Neuronal stem cell (in vitro differentiated cells): ENCODE measurements around the gene GRPEL2.

ENCODE experiments used
- DNase-seq: peaks from one replicate; pipeline ENCODE4 v3.0.0-alpha.2; 2013; ENCODE audit warnings: low spot score
- H2AFZ ChIP-seq: one replicate; pipeline ENCODE4 v1.6.1; 2013; ENCODE audit warnings: mild to moderate bottlenecking, low read length, inconsistent platforms
- H2AK5ac ChIP-seq: 2 replicates; pipeline ENCODE4 v1.6.1; 2013; ENCODE audit warnings: low read depth, mild to moderate bottlenecking, inconsistent platforms, low read length, moderate library complexity, mixed read lengths
- H2BK120ac ChIP-seq: 2 replicates; pipeline ENCODE4 v1.6.1; 2013; ENCODE audit warnings: low read depth, mild to moderate bottlenecking, inconsistent platforms, low read length, moderate library complexity, mixed read lengths
- H2BK12ac ChIP-seq: one replicate; pipeline ENCODE4 v1.6.1; 2013; ENCODE audit warnings: low read length, inconsistent platforms
- H2BK15ac ChIP-seq: 2 replicates; pipeline ENCODE4 v1.6.1; 2013; ENCODE audit warnings: mild to moderate bottlenecking, low read length, inconsistent platforms, mixed read lengths
- H2BK5ac ChIP-seq: one replicate; pipeline ENCODE4 v1.6.1; 2013; ENCODE audit warnings: inconsistent platforms, mild to moderate bottlenecking, low read length, moderate library complexity
- H3K14ac ChIP-seq: one replicate; pipeline ENCODE4 v1.6.1; 2013; ENCODE audit warnings: low read length, inconsistent platforms
- H3K18ac ChIP-seq: 2 replicates; pipeline ENCODE4 v1.6.1; 2013; ENCODE audit warnings: low read length, inconsistent platforms
- H3K23ac ChIP-seq: 2 replicates; pipeline ENCODE4 v1.6.1; 2013; ENCODE audit warnings: low read depth, mild to moderate bottlenecking, mixed read lengths, low read length, inconsistent platforms; ENCODE audit not compliant: poor library complexity
- H3K27ac ChIP-seq: replicated peaks from 3 replicates; pipeline ENCODE4 v1.5.1; 2013; ENCODE audit warnings: low read length, inconsistent platforms
- H3K27me3 ChIP-seq, 3 experiments: 2 replicates each; pipeline ENCODE4 v1.6.1; 2013; ENCODE audit warnings: low read length in 3 of 3, mild to moderate bottlenecking in 2 of 3, inconsistent platforms in 1 of 3, low read depth in 1 of 3, mixed read lengths in 1 of 3, moderate library complexity in 1 of 3; ENCODE audit not compliant: control insufficient read depth in 3 of 3, insufficient read depth in 3 of 3
- H3K36me3 ChIP-seq, 2 donors: replicated peaks in 1 of 2; 2 replicates each; pipeline ENCODE4 v1.6.1; 2013; ENCODE audit warnings: low read length in 2 of 2; ENCODE audit not compliant: control insufficient read depth in 2 of 2, insufficient read depth in 2 of 2
- H3K4ac ChIP-seq: 2 replicates; pipeline ENCODE4 v1.6.1; 2013; ENCODE audit warnings: inconsistent platforms, mild to moderate bottlenecking, low read length, moderate library complexity
- H3K4me1 ChIP-seq, 2 donors: 1 replicate in 1 of 2; 2 replicates in 1 of 2; pipeline ENCODE4 v1.6.1; 2013; ENCODE audit warnings: low read length in 2 of 2, low read depth in 1 of 2; ENCODE audit not compliant: control insufficient read depth in 2 of 2, insufficient read depth in 1 of 2
- H3K4me2 ChIP-seq: one replicate; pipeline ENCODE4 v1.6.1; 2013; ENCODE audit warnings: mild to moderate bottlenecking, low read length, inconsistent platforms; ENCODE audit not compliant: insufficient read depth, poor library complexity, severe bottlenecking
- H3K4me3 ChIP-seq, 2 donors: 2 replicates each; pipeline ENCODE4 v1.5.1; 2013; ENCODE audit warnings: low read length in 2 of 2, mild to moderate bottlenecking in 2 of 2, inconsistent platforms in 1 of 2, moderate library complexity in 1 of 2
- H3K79me1 ChIP-seq: one replicate; pipeline ENCODE4 v1.6.1; 2013; ENCODE audit warnings: low read depth, mild to moderate bottlenecking, inconsistent platforms, low read length, moderate library complexity
- H3K9ac ChIP-seq: one replicate; pipeline ENCODE4 v1.6.1; 2013; ENCODE audit warnings: mild to moderate bottlenecking, low read depth, low read length, inconsistent platforms; ENCODE audit not compliant: poor library complexity
- H3K9me3 ChIP-seq, 2 donors: replicated peaks in 1 of 2; 2 replicates each; pipeline versions ENCODE3 to v1.6.1; 2013; ENCODE audit warnings: low read length in 2 of 2, mild to moderate bottlenecking in 2 of 2, inconsistent platforms in 1 of 2, low read depth in 1 of 2, mixed read lengths in 1 of 2, moderate library complexity in 1 of 2; ENCODE audit not compliant: control insufficient read depth in 2 of 2, insufficient read depth in 1 of 2
- H4K8ac ChIP-seq: one replicate; pipeline ENCODE4 v1.6.1; 2013; ENCODE audit warnings: low read depth, mild to moderate bottlenecking, inconsistent platforms, low read length, moderate library complexity
- H4K91ac ChIP-seq: one replicate; pipeline ENCODE4 v1.6.1; 2013; ENCODE audit warnings: low read length, low read depth, mild to moderate bottlenecking, inconsistent platforms; ENCODE audit not compliant: poor library complexity
- WGBS, 2 donors: extraction: QIAGEN DNeasy Blood & Tissue Kit; methylation state at CpG; one replicate each; pipeline ENCODE4 v1.1.7; 2013; ENCODE audit warnings: missing lambda C conversion rate in 2 of 2, mixed read lengths in 1 of 2; ENCODE audit not compliant: insufficient read length in 2 of 2, insufficient replicate concordance in 1 of 2; ENCODE audit errors: extremely low coverage in 2 of 2; 5-methylcytosine and 5-hydroxymethylcytosine counted together

The GRPEL2 gene

GRCh38 chr5:149379177-149379761 is 34.0 kb downstream of the GRPEL2 start, which contains the start of gene IL17B:
TSS of gene IL17B (minus strand) at chr5:149379292. CDS start at chr5:149379225, 67 bp downstream.
- peak within 1 kb of the TSS; percentile 12 for H2BK5ac ChIP-seq
- peak within 1 kb of the TSS; percentile 74 for H2AFZ ChIP-seq
- DNase-seq: no peak
- H3K36me3 ChIP-seq: peaks cover 0 to 2% of the 10 kb centered on the region in 2 donors
- peak within 1 kb of the TSS; percentile 17 for H2BK12ac ChIP-seq
- peak within 1 kb of the TSS; percentile 97 for H2AK5ac ChIP-seq
- H3K18ac ChIP-seq: peak within 1 kb of the TSS; percentile 77
- no peak within 1 kb of the TSS for H3K23ac ChIP-seq
- peak within 1 kb of the TSS; percentile 13 for H3K9ac ChIP-seq
- H3K4ac ChIP-seq: no peak within 1 kb of the TSS
- H4K8ac ChIP-seq: no peak within 1 kb of the TSS
- peak within 1 kb of the TSS; percentile 68 for H2BK15ac ChIP-seq
- no peaks in the 10 kb centered on the region for H3K9me3 ChIP-seq
- H3K79me1 ChIP-seq: no peaks in the 10 kb centered on the region
- no peak within 1 kb of the TSS for H3K27ac ChIP-seq
- H3K27me3 ChIP-seq: no peaks in the 10 kb centered on the region
- H4K91ac ChIP-seq: no peak within 1 kb of the TSS
- no peak within 1 kb of the TSS for H3K4me2 ChIP-seq
- H3K4me3 ChIP-seq: peak within 1 kb of the TSS in 1 of 2 donors; percentile 23
- H2BK120ac ChIP-seq: peak within 1 kb of the TSS; percentile 42
- peaks cover 9 to 16% of the 10 kb centered on the region in 2 donors for H3K4me1 ChIP-seq
- H3K14ac ChIP-seq: peak within 1 kb of the TSS; percentile 47
- WGBS, 2 donors: no CpG with 5 or more reads among the region's 22 CpGs

GRCh38 chr5:149379818-149380374 is 34.6 kb downstream of the GRPEL2 start:
- H2BK12ac ChIP-seq: no peak overlapping the region
- no peak overlapping the region for H4K91ac ChIP-seq
- no CpG with 5 or more reads among the region's 5 CpGs for WGBS, 2 donors
- H4K8ac ChIP-seq: no peak overlapping the region
- no peak overlapping the region for H3K9ac ChIP-seq
- no peak overlapping the region for H3K23ac ChIP-seq
- peaks cover 9 to 16% of the 10 kb centered on the region in 2 donors for H3K4me1 ChIP-seq
- no peak for DNase-seq
- peak overlapping the region; percentile 12 for H2BK5ac ChIP-seq
- H2AK5ac ChIP-seq: peak overlapping the region; percentile 88
- peaks cover 0 to 2% of the 10 kb centered on the region in 2 donors for H3K36me3 ChIP-seq
- H3K79me1 ChIP-seq: no peaks in the 10 kb centered on the region
- H2BK15ac ChIP-seq: no peak overlapping the region
- no peak overlapping the region for H3K14ac ChIP-seq
- H3K4ac ChIP-seq: no peak overlapping the region
- no peak overlapping the region for H2AFZ ChIP-seq
- H3K27me3 ChIP-seq: no peaks in the 10 kb centered on the region
- no peak overlapping the region for H3K18ac ChIP-seq
- no peak overlapping the region for H3K4me2 ChIP-seq
- no peak overlapping the region for H3K27ac ChIP-seq
- H3K4me3 ChIP-seq: no peak overlapping the region
- H2BK120ac ChIP-seq: peak overlapping the region; percentile 16
- no peaks in the 10 kb centered on the region for H3K9me3 ChIP-seq

GRCh38 chr5:149380466-149381121 is 35.3 kb downstream of the GRPEL2 start:
- peak overlapping the region; percentile 84 for H3K9ac ChIP-seq
- peaks cover 9 to 16% of the 10 kb centered on the region in 2 donors for H3K4me1 ChIP-seq
- H3K4me2 ChIP-seq: no peak overlapping the region
- H4K91ac ChIP-seq: peak overlapping the region; percentile 82
- no peaks in the 10 kb centered on the region for H3K27me3 ChIP-seq
- H2AFZ ChIP-seq: peak overlapping the region; percentile 93
- H2BK5ac ChIP-seq: no peak overlapping the region
- peak overlapping the region; percentile 77 for H3K18ac ChIP-seq
- H2BK120ac ChIP-seq: no peak overlapping the region
- no peaks in the 10 kb centered on the region for H3K79me1 ChIP-seq
- no peak overlapping the region for H2BK12ac ChIP-seq
- no peak overlapping the region for H4K8ac ChIP-seq
- WGBS, 2 donors: no CpG with 5 or more reads among the region's 16 CpGs
- H3K23ac ChIP-seq: peak overlapping the region; percentile 27
- H2AK5ac ChIP-seq: peak overlapping the region; percentile 76
- H3K4ac ChIP-seq: no peak overlapping the region
- no peak overlapping the region for H3K27ac ChIP-seq
- H3K14ac ChIP-seq: peak overlapping the region; percentile 9
- no peaks in the 10 kb centered on the region for H3K9me3 ChIP-seq
- DNase-seq: no peak
- peaks cover 0 to 2% of the 10 kb centered on the region in 2 donors for H3K36me3 ChIP-seq
- peak overlapping the region; percentile 14 for H2BK15ac ChIP-seq
- H3K4me3 ChIP-seq: no peak overlapping the region
